K562 (cell line): ENCODE results near the gene FOXN3. TPM values are rescaled to one million over a fixed set of nuclear protein-coding genes. Genes with fewer than 3 reads are reported as not detected.

Source experiments
- ATAC-seq: fragments of 200-7000 bp; cut with Tn5 transposase; 3 replicates; pipeline ENCODE4 v1.9.1; 2020; ENCODE audit warnings: moderate library complexity
- BruUV-seq: library from RNA; stranded (reverse); fragments of 400-500 nt; replicated peaks from 2 replicates; lab custom pipeline; 2021; lab: Mats Ljungman, UMichigan
- CTCF ChIA-PET: fragments of 300-600 bp; formaldehyde crosslinking; extraction: SDS; loops from one replicate; lab custom pipeline; 2021; ENCODE audit warnings: low intra/inter-chr PET ratio; lab: Yijun Ruan, JAX
- POLR2A ChIA-PET: fragments of 300-600, 350-650 bp; sonication (Branson Sonifier 250); formaldehyde crosslinking; extraction: SDS; loops from one replicate; lab custom pipeline; 2021; ENCODE audit warnings: antibody characterized with exemption, inconsistent platforms; lab: Yijun Ruan, JAX
- DNase-seq, 4 experiments: peaks; one replicate each; pipeline versions ENCODE4 v3.0.0 to v3.0.0-alpha.2; 2011 to 2018; ENCODE audit warnings: low spot score in 3 of 4, mixed read lengths in 3 of 4; ENCODE audit errors: extremely low read depth in 1 of 4
- FAIRE-seq: peaks from 2 replicates; lab custom pipeline; 2011; peaks lifted over from hg19 to GRCh38; lab: Jason Lieb, UNC
- H2AFZ ChIP-seq: 2 replicates; pipeline ENCODE4 v1.6.0; 2011; ENCODE audit warnings: low read depth, low read length, control low read depth, inconsistent platforms
- H3K27ac ChIP-seq: fragments of 200-600 bp; 3 replicates; pipeline ENCODE4 v1.8.0; 2011; ENCODE audit warnings: low read depth, mild to moderate bottlenecking, control low read depth, inconsistent platforms, low read length, moderate library complexity, mixed read lengths; ENCODE audit errors: extremely low read depth
- H3K27me3 ChIP-seq, 2 experiments: fragments of 300-600 bp in 1 of 2; 2 replicates in 1 of 2; 3 replicates in 1 of 2; pipeline versions ENCODE4 v1.6.0 to v1.8.0; 2011; ENCODE audit warnings: inconsistent platforms in 2 of 2, low read length in 2 of 2, mild to moderate bottlenecking in 1 of 2, mixed read lengths in 1 of 2, moderate library complexity in 1 of 2; ENCODE audit not compliant: control insufficient read depth in 2 of 2, insufficient read depth in 2 of 2
- H3K36me3 ChIP-seq: fragments of 300-600 bp; 3 replicates; pipeline ENCODE4 v1.8.0; 2011; ENCODE audit warnings: mild to moderate bottlenecking, low read length, inconsistent platforms; ENCODE audit not compliant: control insufficient read depth, insufficient read depth
- H3K4me1 ChIP-seq, 2 experiments: fragments of 200-600 bp in 1 of 2; replicated peaks in 1 of 2; 2 replicates in 1 of 2; 3 replicates in 1 of 2; pipeline versions ENCODE4 v1.5.1 to v1.8.0; 2011; ENCODE audit warnings: inconsistent platforms in 2 of 2, low read length in 2 of 2, mild to moderate bottlenecking in 1 of 2, mixed read lengths in 1 of 2, moderate library complexity in 1 of 2; ENCODE audit not compliant: control insufficient read depth in 2 of 2, insufficient read depth in 2 of 2
- H3K4me2 ChIP-seq: 2 replicates; pipeline ENCODE4 v1.6.1; 2011; ENCODE audit warnings: low read length, control low read depth, inconsistent platforms, mixed read lengths; ENCODE audit not compliant: insufficient read depth
- H3K4me3 ChIP-seq: fragments of 200-600 bp; sonication (generic), shearing (Covaris generic); 2 replicates; pipeline ENCODE4 v1.5.1; 2016; ENCODE audit warnings: control low read depth, inconsistent platforms
- H3K79me2 ChIP-seq: fragments of 200-600 bp; 3 replicates; pipeline ENCODE4 v1.8.0; 2011; ENCODE audit warnings: low read length, inconsistent platforms; ENCODE audit not compliant: control insufficient read depth, insufficient read depth
- H3K9ac ChIP-seq, 2 experiments: 2 replicates each; pipeline versions ENCODE4 v1.6.0 to v1.6.1; 2011; ENCODE audit warnings: low read depth in 2 of 2, low read length in 2 of 2, control low read depth in 1 of 2, inconsistent platforms in 1 of 2, mild to moderate bottlenecking in 1 of 2, mixed read lengths in 1 of 2; ENCODE audit not compliant: insufficient read depth in 1 of 2
- H3K9me1 ChIP-seq: one replicate; pipeline ENCODE4 v1.6.0; 2011; ENCODE audit warnings: inconsistent platforms, mild to moderate bottlenecking, low read length, moderate library complexity; ENCODE audit not compliant: control insufficient read depth, insufficient read depth
- H3K9me3 ChIP-seq: replicated peaks from 2 replicates; pipeline ENCODE4 v1.5.1; 2011; ENCODE audit warnings: low read depth, low read length, inconsistent platforms; ENCODE audit not compliant: control insufficient read depth, insufficient read depth
- H4K20me1 ChIP-seq: replicated peaks from 2 replicates; pipeline ENCODE4 v1.6.1; 2011; ENCODE audit warnings: low read length, inconsistent platforms, mixed read lengths; ENCODE audit not compliant: control insufficient read depth, insufficient read depth
- KHSRP ChIP-seq: fragments of 450-650 bp; IDR thresholded peaks from 2 replicates; pipeline ENCODE4 v1.6.1; 2017
- MTA3 ChIP-seq: fragments of 450-650 bp; formaldehyde crosslinking; IDR thresholded peaks from 2 replicates; pipeline ENCODE4 v1.6.1; 2017; ENCODE audit warnings: mild to moderate bottlenecking, borderline replicate concordance
- RAD51 ChIP-seq: fragments of 450-650 bp; IDR thresholded peaks from 2 replicates; pipeline ENCODE4 v1.7.1; 2016; ENCODE audit warnings: low read depth, mild to moderate bottlenecking, borderline replicate concordance
- SRSF1 ChIP-seq: fragments of 200-400 bp; formaldehyde crosslinking; IDR thresholded peaks from 2 replicates; pipeline ENCODE4 v1.6.1; 2017; ENCODE audit warnings: mild to moderate bottlenecking, low read depth, low read length, moderate library complexity
- ZNF76 ChIP-seq: fragments of 250-450 bp; sonication (Bioruptor Pico); IDR thresholded peaks from 2 replicates; pipeline ENCODE4 v1.4.0; 2020; ENCODE audit warnings: mild to moderate bottlenecking, moderate library complexity, borderline replicate concordance
- whole genome bisulfite sequencing: fragments of 100-300 bp; shearing (Covaris generic); methylation state at CpG from one replicate; pipeline ENCODE4 v1.1.6; 2016; ENCODE audit warnings: low coverage, mixed read lengths; ENCODE audit not compliant: insufficient coverage; ENCODE audit errors: missing lambda C conversion rate; 5-methylcytosine and 5-hydroxymethylcytosine counted together
- in situ Hi-C: fragments of 300-500 bp; cut with MboI; formaldehyde crosslinking; loops from 4 replicates; pipeline ENCODE4 v1.15.0; 2018; ENCODE audit warnings: inconsistent platforms, mixed read lengths
- intact Hi-C: fragments of 100-400 bp; cut with micrococcal nuclease; formaldehyde crosslinking; loops from 2 replicates; pipeline ENCODE4 v1.14.2; 2022
- polyA plus RNA-seq, 8 experiments: library from polyadenylated mRNA; depleted of rRNA in 4 of 8; stranded (reverse) in 5 of 8; unstranded in 3 of 8; fragments of >200 nt; fragmentation: Nextera tagmentation in 2 of 8; fragmentation: Illumina TruSeq in 1 of 8; extraction: Ambion mirVana in 2 of 8; extraction: Trizol in 1 of 8; gene quantifications; 2 replicates each; pipeline versions ENCODE4 v1.2.1 to v1.2.3, GENCODE V29; 2011 to 2014; ENCODE audit warnings: inconsistent platforms in 1 of 8, missing spikeins in 1 of 8
- total RNA-seq, 7 experiments: library from RNA; depleted of rRNA in 6 of 7; stranded (reverse); fragments of >200 nt in 6 of 7; fragmentation: Illumina TruSeq in 2 of 7; extraction: Trizol in 2 of 7; gene quantifications; 2 replicates each; pipeline versions ENCODE4 v1.2.1 to v1.2.3, GENCODE V29; 2011 to 2021; ENCODE audit warnings: low replicate concordance in 1 of 7
- TF ChIP-seq, protein P1 (sequence below): fragments of 450-650 bp; IDR thresholded peaks from 2 replicates; pipeline ENCODE4 v1.6.1; 2016; ENCODE audit warnings: mild to moderate bottlenecking
- TF ChIP-seq, protein P2 (sequence below): fragments of 450-650 bp; formaldehyde crosslinking; IDR thresholded peaks from 2 replicates; pipeline ENCODE4 v1.4.0; 2020; ENCODE audit warnings: mild to moderate bottlenecking, mixed read lengths
- TF ChIP-seq, protein P3 (sequence below): sonication (generic); formaldehyde crosslinking; IDR thresholded peaks from 2 replicates; pipeline ENCODE4 v1.5.0; 2020; ENCODE audit warnings: missing genetic modification reagents

The FOXN3 gene
- total and polyA plus RNA-seq, 9 of the 15 experiments (the other 6 are each of a cell fraction or from before 2014, with no cell fraction given): 0.07 to 1.3 (median 0.40) TPM

DNA sequence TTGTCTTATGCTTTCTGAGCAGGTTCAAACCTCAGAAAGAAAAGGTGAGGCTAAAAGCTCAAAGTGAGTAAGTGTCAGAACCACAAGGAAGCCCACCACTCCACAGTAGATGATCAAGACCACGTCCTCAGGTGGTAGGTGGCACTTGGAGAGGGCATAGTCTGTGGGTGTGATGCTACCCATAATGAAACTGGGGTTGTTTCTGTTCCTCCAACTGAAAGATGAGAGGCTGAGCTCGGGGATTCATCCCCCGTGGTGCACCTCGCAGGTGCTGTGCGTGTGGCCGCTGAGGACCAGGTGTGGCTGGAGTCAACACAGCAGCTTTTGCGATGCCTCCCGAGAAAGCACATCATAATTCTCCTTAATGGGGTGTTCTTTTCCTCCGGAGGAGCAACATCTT, 306.9 kb downstream of the FOXN3 start (continued):
- TF ChIP-seq, protein P1, sequence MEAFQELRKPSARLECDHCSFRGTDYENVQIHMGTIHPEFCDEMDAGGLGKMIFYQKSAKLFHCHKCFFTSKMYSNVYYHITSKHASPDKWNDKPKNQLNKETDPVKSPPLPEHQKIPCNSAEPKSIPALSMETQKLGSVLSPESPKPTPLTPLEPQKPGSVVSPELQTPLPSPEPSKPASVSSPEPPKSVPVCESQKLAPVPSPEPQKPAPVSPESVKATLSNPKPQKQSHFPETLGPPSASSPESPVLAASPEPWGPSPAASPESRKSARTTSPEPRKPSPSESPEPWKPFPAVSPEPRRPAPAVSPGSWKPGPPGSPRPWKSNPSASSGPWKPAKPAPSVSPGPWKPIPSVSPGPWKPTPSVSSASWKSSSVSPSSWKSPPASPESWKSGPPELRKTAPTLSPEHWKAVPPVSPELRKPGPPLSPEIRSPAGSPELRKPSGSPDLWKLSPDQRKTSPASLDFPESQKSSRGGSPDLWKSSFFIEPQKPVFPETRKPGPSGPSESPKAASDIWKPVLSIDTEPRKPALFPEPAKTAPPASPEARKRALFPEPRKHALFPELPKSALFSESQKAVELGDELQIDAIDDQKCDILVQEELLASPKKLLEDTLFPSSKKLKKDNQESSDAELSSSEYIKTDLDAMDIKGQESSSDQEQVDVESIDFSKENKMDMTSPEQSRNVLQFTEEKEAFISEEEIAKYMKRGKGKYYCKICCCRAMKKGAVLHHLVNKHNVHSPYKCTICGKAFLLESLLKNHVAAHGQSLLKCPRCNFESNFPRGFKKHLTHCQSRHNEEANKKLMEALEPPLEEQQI: no peak
- TF ChIP-seq KHSRP (no peak), SRSF1 (no peak), MTA3 (no peak), ZNF76 (CRISPR knock-in tag) (no peak)

DNA sequence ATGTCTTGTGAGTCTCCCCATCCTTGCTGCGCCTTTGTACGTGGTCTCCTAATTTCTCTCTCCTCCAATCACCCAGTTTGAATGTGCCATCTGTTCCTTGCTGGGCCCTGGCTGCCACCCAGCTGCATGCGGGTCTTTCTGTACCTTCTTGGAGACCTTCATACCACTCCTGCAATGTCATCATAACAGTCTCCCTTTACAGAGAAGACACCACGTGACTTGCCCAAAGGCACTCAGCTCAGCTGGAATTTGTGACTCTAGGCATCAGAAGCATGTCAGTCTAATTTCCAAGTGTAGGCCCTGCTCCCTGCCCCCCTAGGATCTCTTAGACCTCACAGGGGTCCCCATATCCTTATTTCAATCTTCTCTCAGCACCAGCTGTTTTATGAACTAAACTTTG, 308.4 kb downstream of the FOXN3 start:
- 0% methylated on average over 3 of the region's 4 CpGs for WGBS
- Histone ChIP-seq H3K9ac (no peak overlapping the region), H2AFZ (no peak overlapping the region), H3K9me1 (no peaks in the 10 kb centered on the region), H3K36me3 (no peaks in the 10 kb centered on the region), H3K4me3 (no peak overlapping the region), H3K27me3 (peaks cover 0 to 11% of the 10 kb centered on the region in 2 experiments; a peak in 2 of 5 replicates), H3K9me3 (no peaks in the 10 kb centered on the region), H3K79me2 (no peaks in the 10 kb centered on the region), H3K27ac (no peak overlapping the region), H3K4me1 (peaks cover 0 to 6% of the 10 kb centered on the region in 2 experiments; a peak in 1 of 5 replicates), H3K4me2 (no peak overlapping the region), H4K20me1 (no peaks in the 10 kb centered on the region)
- intact Hi-C loops: no loop called here
- no TSS peak for BruUV-seq
- CTCF ChIA-PET: no interaction called here
- ATAC-seq: no peak
- no peak for DNase-seq
- no peak for FAIRE-seq
- in situ Hi-C loops: no loop called here
- POLR2A ChIA-PET: interaction anchor here (0.6 kb wide), 1 partner anchor 54 kb away, joined by 3 read pairs; no protein-coding TSS in a partner anchor
- TF ChIP-seq, protein P2, sequence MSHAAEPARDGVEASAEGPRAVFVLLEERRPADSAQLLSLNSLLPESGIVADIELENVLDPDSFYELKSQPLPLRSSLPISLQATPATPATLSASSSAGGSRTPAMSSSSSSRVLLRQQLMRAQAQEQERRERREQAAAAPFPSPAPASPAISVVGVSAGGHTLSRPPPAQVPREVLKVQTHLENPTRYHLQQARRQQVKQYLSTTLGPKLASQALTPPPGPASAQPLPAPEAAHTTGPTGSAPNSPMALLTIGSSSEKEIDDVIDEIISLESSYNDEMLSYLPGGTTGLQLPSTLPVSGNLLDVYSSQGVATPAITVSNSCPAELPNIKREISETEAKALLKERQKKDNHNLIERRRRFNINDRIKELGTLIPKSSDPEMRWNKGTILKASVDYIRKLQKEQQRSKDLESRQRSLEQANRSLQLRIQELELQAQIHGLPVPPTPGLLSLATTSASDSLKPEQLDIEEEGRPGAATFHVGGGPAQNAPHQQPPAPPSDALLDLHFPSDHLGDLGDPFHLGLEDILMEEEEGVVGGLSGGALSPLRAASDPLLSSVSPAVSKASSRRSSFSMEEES (CRISPR knock-in tag): peak; percentile 60
- TF ChIP-seq, protein P3, sequence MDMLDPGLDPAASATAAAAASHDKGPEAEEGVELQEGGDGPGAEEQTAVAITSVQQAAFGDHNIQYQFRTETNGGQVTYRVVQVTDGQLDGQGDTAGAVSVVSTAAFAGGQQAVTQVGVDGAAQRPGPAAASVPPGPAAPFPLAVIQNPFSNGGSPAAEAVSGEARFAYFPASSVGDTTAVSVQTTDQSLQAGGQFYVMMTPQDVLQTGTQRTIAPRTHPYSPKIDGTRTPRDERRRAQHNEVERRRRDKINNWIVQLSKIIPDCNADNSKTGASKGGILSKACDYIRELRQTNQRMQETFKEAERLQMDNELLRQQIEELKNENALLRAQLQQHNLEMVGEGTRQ (CRISPR knock-in tag): 0 out of 2 replicates have a peak, but pooled peaks have one; percentile 13
- 0 out of 2 replicates have a peak, but pooled peaks have one; percentile 23 for TF ChIP-seq RAD51
